Colonic mucosa (tissue), 4 donors: Measurements from ENCODE around the gene SNX14. TPM values are rescaled to one million over a fixed set of nuclear protein-coding genes. Genes with fewer than 3 reads are reported as not detected.
A peak's percentile ranks its signal among the peaks of the same experiment; 100 is the strongest.
"Not testable (repeated sequence)": the region's sequence is repeated elsewhere in the genome, so short reads cannot be mapped to it uniquely, and the experiment has no call there.

Source experiments
- DNase-seq: peaks from one replicate; pipeline ENCODE4 v3.0.0-alpha.2; 2020
- H3K27ac ChIP-seq: fragments of 200-600 bp; one replicate; pipeline ENCODE4 v1.8.0; 2021
- H3K27me3 ChIP-seq: fragments of 200-600 bp; one replicate; pipeline ENCODE4 v1.8.0; 2021
- H3K36me3 ChIP-seq: fragments of 200-600 bp; one replicate; pipeline ENCODE4 v1.8.0; 2021
- H3K4me1 ChIP-seq: fragments of 200-600 bp; one replicate; pipeline ENCODE4 v1.8.0; 2021; ENCODE audit warnings: mild to moderate bottlenecking
- H3K4me3 ChIP-seq: fragments of 200-600 bp; one replicate; pipeline ENCODE4 v1.8.0; 2021
- H3K9ac ChIP-seq, 2 donors: one replicate each; pipeline ENCODE4 v1.7.0; 2013; ENCODE audit warnings: control low read depth in 2 of 2, low read depth in 2 of 2, low read length in 2 of 2
- H3K9me3 ChIP-seq: fragments of 200-600 bp; one replicate; pipeline ENCODE4 v1.8.0; 2021
- CTCF ChIP-seq: fragments of 200-600 bp; IDR thresholded peaks from one replicate; pipeline ENCODE4 v1.8.0; 2022; ENCODE audit warnings: antibody characterized with exemption, mild to moderate bottlenecking
- intact Hi-C: fragments of 100-400 bp; cut with DNase I; formaldehyde crosslinking; loops from one replicate; pipeline ENCODE4 v1.14.1; 2022
- total RNA-seq, 2 donors: library from RNA; stranded (reverse); fragmentation: NEBNext Ultra II Directional in 1 of 2; extraction: Animal tissue kit (Norgen Biotek cat#: 25700) in 1 of 2; gene quantifications; one replicate each; pipeline ENCODE4 v1.2.1, GENCODE V29; 2021
- donor health status: healthy.
- donor health status: DM: no; HTN: no; CAD: no.
- donor health status: DM: no; HTN: no; CAD: no.

The SNX14 gene
- total RNA-seq, 2 donors from 2014 or later = 52.5 to 80.6 TPM

DNA sequence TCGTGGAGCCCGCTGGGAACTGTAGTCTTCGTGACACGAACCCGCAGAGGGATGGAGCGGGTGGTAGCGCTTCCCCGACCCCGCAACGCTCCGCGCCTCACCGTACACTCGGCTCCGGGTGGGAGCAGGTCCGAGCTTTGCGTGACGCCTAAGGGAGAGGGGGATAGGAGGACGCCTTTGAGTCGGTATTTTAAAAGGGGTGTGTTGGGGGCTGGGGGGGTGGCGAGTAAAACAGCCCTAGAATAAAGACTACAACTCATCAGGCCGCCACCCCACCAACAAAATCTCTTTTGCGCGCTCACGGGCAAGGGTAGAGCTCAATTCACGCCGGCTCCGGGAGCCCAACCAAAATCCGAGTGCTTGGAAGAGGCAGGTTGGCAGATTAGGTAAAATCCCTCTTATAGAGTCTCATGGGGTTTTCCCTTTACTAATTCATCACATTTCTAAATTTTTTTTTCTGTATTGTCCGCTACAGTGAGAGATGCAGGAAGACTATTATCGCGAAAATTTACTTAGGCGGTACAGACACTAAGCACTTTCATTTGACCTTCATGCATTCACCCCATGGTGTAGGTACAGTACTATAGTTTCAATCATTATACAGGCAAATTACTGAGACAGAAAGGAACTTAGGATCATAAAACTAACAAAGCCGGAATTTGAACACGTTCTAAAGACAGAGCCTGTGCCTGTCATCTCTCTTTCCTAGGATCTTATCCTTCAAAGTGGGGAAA lies 706 bp upstream of the SNX14 start:
- Histone ChIP-seq H3K36me3 (no peaks in the 10 kb centered on the region), H3K4me1 (peaks cover 8% of the 10 kb centered on the region), H3K9ac (peak overlapping the region; percentile 95 to 96), H3K27me3 (no peaks in the 10 kb centered on the region), H3K4me3 (peak overlapping the region; percentile 70), H3K9me3 (no peaks in the 10 kb centered on the region), H3K27ac (peak overlapping the region; percentile 100)
- intact Hi-C loops = loop anchor here (5.0 kb wide), 1 partner anchor 83 kb away; no protein-coding TSS in a partner anchor
- no peak for TF ChIP-seq CTCF
- DNase-seq = no peak

- H3K27ac ChIP-seq = no peak overlapping the region
- intact Hi-C loops = loop anchor here (5.0 kb wide), 1 partner anchor 85 kb away; no protein-coding TSS in a partner anchor
- no peak for DNase-seq
- no peak overlapping the region for H3K9ac ChIP-seq
- H3K4me3 ChIP-seq = peak overlapping the region; percentile 70
- no peaks in the 10 kb centered on the region for H3K9me3 ChIP-seq
- no peaks in the 10 kb centered on the region for H3K27me3 ChIP-seq
- peaks cover 8% of the 10 kb centered on the region for H3K4me1 ChIP-seq
- H3K36me3 ChIP-seq = no peaks in the 10 kb centered on the region
- no peak for TF ChIP-seq CTCF
Measured at GRCh38 chr6:85592033-85592432, 1.6 kb downstream of the SNX14 start.

- H3K27ac ChIP-seq = no peak overlapping the region
- H3K9ac ChIP-seq = no peak overlapping the region
- no peaks in the 10 kb centered on the region for H3K36me3 ChIP-seq
- H3K4me1 ChIP-seq = peaks cover 8% of the 10 kb centered on the region
- no peak overlapping the region for H3K4me3 ChIP-seq
- DNase-seq = no peak
- TF ChIP-seq CTCF = no peak
- intact Hi-C loops = loop anchor here (5.0 kb wide), 1 partner anchor 86 kb away; no protein-coding TSS in a partner anchor
- no peaks in the 10 kb centered on the region for H3K27me3 ChIP-seq
- no peaks in the 10 kb centered on the region for H3K9me3 ChIP-seq
Measured at GRCh38 chr6:85591207-85591606, 2.5 kb downstream of the SNX14 start.

DNA sequence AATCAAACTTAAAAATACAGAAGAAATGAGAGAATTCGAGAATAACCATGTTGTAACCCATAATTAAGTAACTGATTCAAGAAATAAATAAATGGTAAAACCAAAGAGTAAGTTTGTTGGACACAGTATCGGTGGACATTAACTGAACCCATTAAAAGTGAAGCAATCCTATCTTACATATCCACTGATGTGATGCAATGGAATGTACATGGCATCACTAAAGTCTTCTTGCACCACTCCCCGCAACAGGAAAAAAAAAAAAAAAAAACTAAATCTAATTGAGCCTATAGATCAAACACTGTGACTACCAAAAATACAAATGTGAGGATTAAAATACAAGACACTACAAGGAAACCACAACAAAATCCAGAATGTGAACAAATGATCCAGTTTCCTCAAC lies 7.9 kb downstream of the SNX14 start:
- Histone ChIP-seq H3K27me3 (no peaks in the 10 kb centered on the region), H3K36me3 (no peaks in the 10 kb centered on the region), H3K4me3 (no peak overlapping the region), H3K27ac (no peak overlapping the region), H3K9ac (no peak overlapping the region), H3K9me3 (no peaks in the 10 kb centered on the region), H3K4me1 (peaks cover 3% of the 10 kb centered on the region)
- TF ChIP-seq CTCF = no peak
- intact Hi-C loops = no loop called here
- DNase-seq = no peak

DNA sequence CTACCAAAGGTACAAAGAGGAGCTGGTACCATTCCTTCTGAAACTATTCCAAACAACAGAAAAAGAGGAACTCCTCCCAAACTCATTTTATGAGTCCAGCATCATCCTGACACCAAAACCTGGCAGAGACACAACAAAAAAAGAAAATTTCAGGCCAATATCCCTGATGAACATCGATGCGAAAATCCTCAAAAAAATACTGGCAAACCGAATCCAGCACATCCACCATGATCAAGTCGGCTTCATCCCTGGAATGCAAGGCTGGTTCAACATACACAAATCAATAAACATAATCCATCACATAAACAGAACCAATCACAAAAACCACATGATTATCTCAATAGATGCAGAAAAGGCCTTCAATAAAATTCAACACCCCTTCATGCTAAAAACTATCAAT lies 10.8 kb downstream of the SNX14 start:
- intact Hi-C loops, H3K27me3 ChIP-seq, H3K4me1 ChIP-seq, H3K4me3 ChIP-seq, DNase-seq, H3K9ac ChIP-seq, H3K9me3 ChIP-seq, H3K27ac ChIP-seq, H3K36me3 ChIP-seq: not testable (repeated sequence)

- H3K4me3 ChIP-seq = no peak overlapping the region
- peaks cover 4% of the 10 kb centered on the region for H3K4me1 ChIP-seq
- H3K27ac ChIP-seq = no peak overlapping the region
- no peak for DNase-seq
- H3K36me3 ChIP-seq = no peaks in the 10 kb centered on the region
- no peak for TF ChIP-seq CTCF
- H3K27me3 ChIP-seq = no peaks in the 10 kb centered on the region
- H3K9me3 ChIP-seq = no peaks in the 10 kb centered on the region
- intact Hi-C loops = no loop called here
- H3K9ac ChIP-seq = no peak overlapping the region
Measured at GRCh38 chr6:85581572-85581971, 12.1 kb downstream of the SNX14 start.
